HepG2 (cell line): ENCODE data around the gene IL22RA1. TPM values are rescaled to one million over a fixed set of nuclear protein-coding genes. Genes with fewer than 3 reads are reported as not detected.

ENCODE experiments used
- FOSL2 ChIP-seq: sonication (generic); formaldehyde crosslinking; IDR thresholded peaks from 2 replicates; pipeline ENCODE4 v1.4.0; 2020; ENCODE audit warnings: missing genetic modification reagents
- HIVEP1 ChIP-seq: sonication (generic); formaldehyde crosslinking; IDR thresholded peaks from 2 replicates; pipeline ENCODE4 v1.4.0; 2020; ENCODE audit warnings: mild to moderate bottlenecking, missing genetic modification reagents
- MIER3 ChIP-seq: IDR thresholded peaks from 2 replicates; pipeline ENCODE4 v1.6.1; 2016; ENCODE audit warnings: missing compliant biosample characterization, borderline replicate concordance
- MTF1 ChIP-seq: sonication (generic); formaldehyde crosslinking; IDR thresholded peaks from 2 replicates; pipeline ENCODE4 v1.5.0; 2020; ENCODE audit warnings: missing genetic modification reagents
- PHB2 ChIP-seq: fragments of 450-650 bp; IDR thresholded peaks from 2 replicates; pipeline ENCODE4 v1.6.1; 2018; ENCODE audit not compliant: partially characterized antibody
- SP1 ChIP-seq, 2 experiments: fragments of 450-650 bp in 1 of 2; sonication (generic) in 1 of 2; formaldehyde crosslinking in 1 of 2; IDR thresholded peaks; 2 replicates each; pipeline versions ENCODE4 v1.4.0 to v1.6.1; 2016 to 2020; ENCODE audit warnings: missing genetic modification reagents in 1 of 2
- SUZ12 ChIP-seq: fragments of 150-350 bp; IDR thresholded peaks from 2 replicates; pipeline ENCODE4 v1.6.1; 2014; ENCODE audit warnings: low read depth, low read length
- WIZ ChIP-seq: sonication (generic); formaldehyde crosslinking; IDR thresholded peaks from 2 replicates; pipeline ENCODE4 v1.5.1; 2020; ENCODE audit warnings: mild to moderate bottlenecking, missing genetic modification reagents
- ZMYM2 ChIP-seq: sonication (generic); formaldehyde crosslinking; IDR thresholded peaks from 2 replicates; pipeline ENCODE4 v1.8.0; 2022; ENCODE audit warnings: mild to moderate bottlenecking, missing genetic modification reagents
- ZNF468 ChIP-seq: sonication (generic); formaldehyde crosslinking; IDR thresholded peaks from 2 replicates; pipeline ENCODE4 v1.8.0; 2022; ENCODE audit warnings: mild to moderate bottlenecking, moderate library complexity, missing genetic modification reagents
- ZNF546 ChIP-seq: sonication (generic); formaldehyde crosslinking; conservative IDR thresholded peaks from 2 replicates; pipeline ENCODE4 v1.8.1; 2023; ENCODE audit warnings: mild to moderate bottlenecking, missing genetic modification reagents
- ZNF605 ChIP-seq: sonication (generic); formaldehyde crosslinking; IDR thresholded peaks from 2 replicates; pipeline ENCODE4 v1.8.0; 2022; ENCODE audit warnings: mild to moderate bottlenecking, missing genetic modification reagents
- ZNF709 ChIP-seq: sonication (generic); formaldehyde crosslinking; IDR thresholded peaks from 2 replicates; pipeline ENCODE4 v1.5.0; 2020; ENCODE audit warnings: mild to moderate bottlenecking, missing genetic modification reagents
- ZNF772 ChIP-seq: sonication (generic); formaldehyde crosslinking; IDR thresholded peaks from 2 replicates; pipeline ENCODE4 v1.5.0; 2020; ENCODE audit warnings: mild to moderate bottlenecking, missing genetic modification reagents
- polyA plus RNA-seq, 8 experiments: library from polyadenylated mRNA; depleted of rRNA in 3 of 8; stranded (reverse) in 7 of 8; unstranded in 1 of 8; fragments of >200 nt; fragmentation: Illumina TruSeq in 4 of 8; extraction: Trizol in 4 of 8; gene quantifications; 2 replicates each; pipeline versions ENCODE4 v1.2.1 to v1.2.3, GENCODE V29; 2011 to 2016; ENCODE audit warnings: low read depth in 4 of 8, missing spikeins in 1 of 8, mixed read lengths in 1 of 8; ENCODE audit not compliant: insufficient read depth in 1 of 8
- total RNA-seq, 5 experiments: library from RNA; depleted of rRNA; stranded (reverse); fragments of >200 nt; fragmentation: Illumina TruSeq; extraction: Trizol; gene quantifications; 2 replicates each; pipeline ENCODE4 v1.2.3, GENCODE V29; 2016; ENCODE audit warnings: low read depth in 1 of 5
- TF ChIP-seq, protein P1 (sequence below): sonication (generic); formaldehyde crosslinking; IDR thresholded peaks from 2 replicates; pipeline ENCODE4 v1.5.1; 2020; ENCODE audit warnings: mild to moderate bottlenecking, missing genetic modification reagents
- TF ChIP-seq, protein P2 (sequence below): sonication (generic); formaldehyde crosslinking; IDR thresholded peaks from 2 replicates; pipeline ENCODE4 v1.4.0; 2020; ENCODE audit warnings: mild to moderate bottlenecking, missing genetic modification reagents, borderline replicate concordance
- TF ChIP-seq, protein P3 (sequence below): sonication (generic); formaldehyde crosslinking; IDR thresholded peaks from 2 replicates; pipeline ENCODE4 v1.4.0; 2020; ENCODE audit warnings: mild to moderate bottlenecking, missing genetic modification reagents

IL22RA1 gene
- total and polyA plus RNA-seq, 2 of the 13 experiments (the other 11 are each of a cell fraction or from before 2014, with no cell fraction given) = 4.4 to 10.2 TPM

DNA sequence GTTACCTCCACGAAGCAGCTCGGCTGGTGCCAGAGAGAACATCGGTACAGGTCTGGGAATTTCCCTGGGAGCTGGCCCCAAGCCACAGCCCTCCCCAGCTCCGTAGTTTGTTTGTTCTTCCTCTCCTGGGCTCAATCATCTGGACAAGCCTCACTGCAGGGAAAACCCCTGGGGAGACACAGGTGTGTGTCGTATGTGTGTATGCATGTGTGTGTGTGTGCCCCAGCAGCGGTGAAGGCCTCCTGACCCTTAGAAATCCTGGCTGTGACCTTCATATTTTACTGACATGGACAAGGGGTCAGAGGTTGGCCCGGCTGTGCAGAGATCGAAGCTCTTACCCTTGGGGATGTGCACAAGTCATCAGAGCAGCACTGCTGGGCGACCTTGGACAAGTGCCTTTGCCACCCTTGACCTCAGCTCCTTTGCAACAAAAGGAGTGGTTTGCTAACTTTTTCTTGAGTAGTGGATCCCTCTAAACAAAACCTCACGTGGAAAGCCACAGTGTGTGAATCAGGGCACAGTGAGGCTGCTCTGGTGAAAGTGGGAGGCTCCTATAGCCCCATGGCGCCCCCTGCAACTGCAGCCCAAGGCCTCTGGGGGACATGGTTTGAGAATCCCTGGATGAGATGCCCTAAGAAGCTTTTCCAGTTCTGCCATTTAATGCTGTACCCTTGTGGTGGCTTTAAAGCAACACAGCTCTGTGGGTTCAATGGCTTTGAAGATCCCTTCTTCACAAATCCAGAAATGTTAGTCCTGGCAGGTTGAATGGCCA lies 12.3 kb upstream of the IL22RA1 start (continued):
- peak; percentile 47 for TF ChIP-seq FOSL2
- TF ChIP-seq SUZ12 = no peak
- TF ChIP-seq, protein P1, sequence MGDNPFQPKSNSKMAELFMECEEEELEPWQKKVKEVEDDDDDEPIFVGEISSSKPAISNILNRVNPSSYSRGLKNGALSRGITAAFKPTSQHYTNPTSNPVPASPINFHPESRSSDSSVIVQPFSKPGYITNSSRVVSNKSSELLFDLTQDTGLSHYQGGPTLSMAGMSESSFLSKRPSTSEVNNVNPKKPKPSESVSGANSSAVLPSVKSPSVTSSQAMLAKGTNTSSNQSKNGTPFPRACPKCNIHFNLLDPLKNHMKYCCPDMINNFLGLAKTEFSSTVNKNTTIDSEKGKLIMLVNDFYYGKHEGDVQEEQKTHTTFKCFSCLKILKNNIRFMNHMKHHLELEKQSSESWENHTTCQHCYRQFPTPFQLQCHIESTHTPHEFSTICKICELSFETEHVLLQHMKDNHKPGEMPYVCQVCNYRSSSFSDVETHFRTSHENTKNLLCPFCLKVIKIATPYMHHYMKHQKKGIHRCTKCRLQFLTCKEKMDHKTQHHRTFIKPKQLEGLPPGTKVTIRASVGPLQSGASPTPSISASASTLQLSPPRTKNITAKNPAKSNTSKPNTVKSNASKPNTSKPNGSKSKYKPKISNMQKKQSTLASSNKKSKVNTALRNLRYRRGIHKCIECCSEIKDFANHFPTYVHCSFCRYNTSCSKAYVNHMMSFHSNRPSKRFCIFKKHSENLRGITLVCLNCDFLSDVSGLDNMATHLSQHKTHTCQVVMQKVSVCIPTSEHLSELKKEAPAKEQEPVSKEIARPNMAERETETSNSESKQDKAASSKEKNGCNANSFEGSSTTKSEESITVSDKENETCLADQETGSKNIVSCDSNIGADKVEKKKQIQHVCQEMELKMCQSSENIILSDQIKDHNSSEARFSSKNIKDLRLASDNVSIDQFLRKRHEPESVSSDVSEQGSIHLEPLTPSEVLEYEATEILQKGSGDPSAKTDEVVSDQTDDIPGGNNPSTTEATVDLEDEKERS (CRISPR knock-in tag) = no peak
- TF ChIP-seq HIVEP1 = peak; percentile 89
- TF ChIP-seq ZNF468 (CRISPR knock-in tag) = no peak
- no peak for TF ChIP-seq ZNF709 (CRISPR knock-in tag)
- no peak for TF ChIP-seq MIER3
- no peak for TF ChIP-seq MTF1
- TF ChIP-seq ZMYM2 (CRISPR knock-in tag) = peak; percentile 81
- no peak for TF ChIP-seq ZNF772 (CRISPR knock-in tag)
- no peak for TF ChIP-seq PHB2
- no peak for TF ChIP-seq WIZ
- TF ChIP-seq, protein P2, sequence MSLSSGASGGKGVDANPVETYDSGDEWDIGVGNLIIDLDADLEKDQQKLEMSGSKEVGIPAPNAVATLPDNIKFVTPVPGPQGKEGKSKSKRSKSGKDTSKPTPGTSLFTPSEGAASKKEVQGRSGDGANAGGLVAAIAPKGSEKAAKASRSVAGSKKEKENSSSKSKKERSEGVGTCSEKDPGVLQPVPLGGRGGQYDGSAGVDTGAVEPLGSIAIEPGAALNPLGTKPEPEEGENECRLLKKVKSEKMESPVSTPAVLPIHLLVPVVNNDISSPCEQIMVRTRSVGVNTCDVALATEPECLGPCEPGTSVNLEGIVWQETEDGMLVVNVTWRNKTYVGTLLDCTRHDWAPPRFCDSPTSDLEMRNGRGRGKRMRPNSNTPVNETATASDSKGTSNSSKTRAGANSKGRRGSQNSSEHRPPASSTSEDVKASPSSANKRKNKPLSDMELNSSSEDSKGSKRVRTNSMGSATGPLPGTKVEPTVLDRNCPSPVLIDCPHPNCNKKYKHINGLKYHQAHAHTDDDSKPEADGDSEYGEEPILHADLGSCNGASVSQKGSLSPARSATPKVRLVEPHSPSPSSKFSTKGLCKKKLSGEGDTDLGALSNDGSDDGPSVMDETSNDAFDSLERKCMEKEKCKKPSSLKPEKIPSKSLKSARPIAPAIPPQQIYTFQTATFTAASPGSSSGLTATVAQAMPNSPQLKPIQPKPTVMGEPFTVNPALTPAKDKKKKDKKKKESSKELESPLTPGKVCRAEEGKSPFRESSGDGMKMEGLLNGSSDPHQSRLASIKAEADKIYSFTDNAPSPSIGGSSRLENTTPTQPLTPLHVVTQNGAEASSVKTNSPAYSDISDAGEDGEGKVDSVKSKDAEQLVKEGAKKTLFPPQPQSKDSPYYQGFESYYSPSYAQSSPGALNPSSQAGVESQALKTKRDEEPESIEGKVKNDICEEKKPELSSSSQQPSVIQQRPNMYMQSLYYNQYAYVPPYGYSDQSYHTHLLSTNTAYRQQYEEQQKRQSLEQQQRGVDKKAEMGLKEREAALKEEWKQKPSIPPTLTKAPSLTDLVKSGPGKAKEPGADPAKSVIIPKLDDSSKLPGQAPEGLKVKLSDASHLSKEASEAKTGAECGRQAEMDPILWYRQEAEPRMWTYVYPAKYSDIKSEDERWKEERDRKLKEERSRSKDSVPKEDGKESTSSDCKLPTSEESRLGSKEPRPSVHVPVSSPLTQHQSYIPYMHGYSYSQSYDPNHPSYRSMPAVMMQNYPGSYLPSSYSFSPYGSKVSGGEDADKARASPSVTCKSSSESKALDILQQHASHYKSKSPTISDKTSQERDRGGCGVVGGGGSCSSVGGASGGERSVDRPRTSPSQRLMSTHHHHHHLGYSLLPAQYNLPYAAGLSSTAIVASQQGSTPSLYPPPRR (CRISPR knock-in tag) = no peak
- TF ChIP-seq ZNF546 (CRISPR knock-in tag) = no peak
- TF ChIP-seq SP1 (IDR thresholded peaks at IDR 0.05) = no peak
- no peak for TF ChIP-seq SP1 (CRISPR knock-in tag; IDR thresholded peaks at IDR 0.05)
- no peak; the same call in 1 of the 2 replicates for TF ChIP-seq ZNF605 (CRISPR knock-in tag)
- TF ChIP-seq, protein P3, sequence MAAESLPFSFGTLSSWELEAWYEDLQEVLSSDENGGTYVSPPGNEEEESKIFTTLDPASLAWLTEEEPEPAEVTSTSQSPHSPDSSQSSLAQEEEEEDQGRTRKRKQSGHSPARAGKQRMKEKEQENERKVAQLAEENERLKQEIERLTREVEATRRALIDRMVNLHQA (CRISPR knock-in tag) = no peak
